Glomerular visceral epithelial cell (primary cell): ENCODE data around the gene PPM1F.

Source experiments
- DNase-seq: peaks from one replicate; pipeline ENCODE4 v3.0.0-alpha.2; 2016; ENCODE audit errors: extremely low spot score

The PPM1F gene

GRCh38 chr22:21975854-21976345 is 23.3 kb upstream of the PPM1F start:
- DNase-seq = no peak

DNA sequence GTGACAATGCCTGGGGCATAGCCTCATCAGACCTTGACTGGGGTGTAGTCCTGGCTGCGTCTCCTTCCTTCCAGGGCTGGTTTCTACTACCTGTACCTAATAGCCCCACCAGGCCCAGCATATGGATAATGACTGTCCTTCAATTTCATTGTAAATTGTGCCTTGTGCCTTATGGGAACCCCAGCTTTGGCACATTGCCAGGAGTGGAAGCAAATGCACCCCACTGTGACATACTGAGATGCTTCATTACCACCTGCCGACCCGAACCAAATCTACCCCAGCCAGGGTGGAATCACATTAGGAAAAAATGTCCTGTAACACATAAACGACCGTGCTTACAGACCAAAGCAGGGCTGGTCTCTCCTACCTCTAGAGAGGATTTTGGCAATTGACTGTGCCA is 22.6 kb upstream of the PPM1F start:
- DNase-seq = no peak

DNA sequence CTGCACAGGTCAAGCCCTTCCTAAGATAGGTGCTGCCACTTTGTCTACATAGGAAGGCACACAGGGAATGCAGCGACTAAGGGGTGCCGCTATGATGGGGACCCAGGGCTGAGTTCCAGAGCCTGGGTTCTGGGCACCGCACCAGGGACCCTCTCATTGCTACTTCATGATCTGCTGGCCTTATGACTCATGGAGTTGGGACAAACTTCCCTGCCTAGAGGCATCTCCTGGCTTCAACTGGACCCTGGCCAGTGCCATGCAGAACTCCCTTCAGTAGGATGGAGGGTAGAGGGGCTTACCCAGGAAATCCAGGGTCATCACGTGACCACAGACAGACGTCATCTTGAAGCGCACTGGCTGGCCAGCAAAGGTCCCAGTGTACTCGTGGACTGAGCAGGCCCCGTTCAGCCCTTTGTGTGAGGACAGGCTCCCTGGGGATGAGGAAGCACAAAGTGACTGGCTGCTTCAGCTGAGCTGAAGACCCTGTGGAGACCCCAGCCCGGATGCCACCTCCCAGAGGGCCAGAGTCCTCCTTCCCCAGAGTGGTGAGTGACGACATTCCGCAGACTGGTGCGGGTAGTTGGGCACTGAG is 21.5 kb upstream of the PPM1F start:
- no peak for DNase-seq

DNA sequence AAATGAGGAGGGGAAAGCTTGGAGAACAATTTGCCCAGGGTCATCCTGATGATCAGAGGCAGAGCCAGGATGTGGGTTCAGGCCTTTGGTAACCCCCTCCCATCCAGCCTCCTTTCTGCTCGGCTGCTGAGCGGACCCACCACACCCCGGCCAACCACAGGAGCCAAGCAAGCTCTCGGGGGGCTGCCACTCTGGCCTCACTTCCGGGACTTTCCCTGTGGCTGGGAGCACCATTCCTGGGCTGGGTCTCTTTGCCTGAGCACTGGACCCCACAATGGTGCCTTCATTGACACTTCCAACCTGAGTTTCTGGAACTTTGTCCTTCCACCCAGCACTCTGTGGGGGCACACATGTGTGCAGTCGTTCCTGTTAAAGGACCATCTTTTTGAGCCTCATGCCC is 20.2 kb upstream of the PPM1F start:
- no peak for DNase-seq

GRCh38 chr22:21972293-21972779 is 19.7 kb upstream of the PPM1F start:
- peak; percentile 24 for DNase-seq

- no peak for DNase-seq
These were observed 19.2 kb upstream of the PPM1F start for GRCh38 chr22:21971858-21972275.

GRCh38 chr22:21970800-21971617 is 18.4 kb upstream of the PPM1F start:
- DNase-seq = no peak

- DNase-seq = no peak
These were observed 17.6 kb upstream of the PPM1F start for GRCh38 chr22:21970037-21970799.

DNA sequence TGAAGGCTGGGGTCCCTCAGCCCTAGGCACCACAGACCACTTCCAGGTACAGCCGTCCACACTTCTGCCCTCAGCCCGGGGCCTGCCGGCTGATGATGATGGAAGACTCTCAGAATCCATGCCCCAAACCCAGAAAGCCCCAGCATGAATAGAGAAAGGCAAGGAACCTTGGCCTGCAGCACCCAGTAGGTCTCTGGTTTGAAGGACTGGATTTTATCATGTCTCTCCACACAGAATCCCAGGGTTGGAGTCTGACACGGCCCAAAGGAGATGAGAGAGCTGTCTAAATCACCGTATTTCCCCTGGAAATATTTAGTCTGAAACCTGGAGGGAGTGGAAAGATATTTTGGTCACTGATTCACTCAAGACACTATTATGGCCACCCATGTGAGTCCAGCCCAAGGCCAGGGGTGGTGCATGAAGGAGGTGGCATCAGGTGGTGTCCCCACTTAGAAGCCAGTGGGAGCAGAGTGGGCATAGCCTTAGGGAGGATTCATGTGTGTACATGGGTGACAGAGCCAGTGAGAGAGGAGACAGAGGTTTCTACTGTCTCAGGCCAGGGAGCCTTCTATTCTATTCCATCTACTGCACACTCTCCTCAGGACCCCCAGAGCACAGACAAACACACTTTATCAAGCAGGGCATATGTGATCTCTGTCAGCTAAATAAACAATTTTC is 15.9 kb upstream of the PPM1F start:
- DNase-seq = no peak

DNA sequence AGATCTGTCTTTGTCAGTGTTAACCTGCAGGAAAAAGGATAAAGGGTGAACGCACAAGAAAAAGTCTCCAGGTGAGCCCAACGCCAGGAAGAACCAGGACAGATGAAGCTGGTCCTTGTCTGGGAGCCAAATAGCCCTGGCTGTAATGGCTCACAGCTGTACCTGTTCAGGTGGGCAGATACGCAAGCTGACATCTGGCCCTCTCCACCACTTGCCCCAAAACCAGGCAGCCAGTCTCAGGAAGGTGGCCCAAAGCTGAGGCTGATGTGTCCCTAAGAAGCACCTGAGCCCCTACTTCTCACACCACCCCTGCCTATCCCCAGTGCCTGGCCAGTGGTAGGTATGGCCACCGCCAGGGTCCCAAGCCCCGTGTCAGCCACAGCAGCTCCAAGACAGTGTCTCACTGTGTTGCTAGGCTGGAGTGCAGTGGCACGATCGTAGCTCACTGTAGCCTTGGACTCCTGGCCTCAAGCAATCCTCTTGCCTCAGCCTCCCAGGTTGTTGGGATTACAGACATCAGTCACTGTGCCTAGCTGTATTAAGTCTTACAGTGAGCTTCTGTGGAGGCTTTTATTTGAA is 15.1 kb upstream of the PPM1F start:
- no peak for DNase-seq

DNA sequence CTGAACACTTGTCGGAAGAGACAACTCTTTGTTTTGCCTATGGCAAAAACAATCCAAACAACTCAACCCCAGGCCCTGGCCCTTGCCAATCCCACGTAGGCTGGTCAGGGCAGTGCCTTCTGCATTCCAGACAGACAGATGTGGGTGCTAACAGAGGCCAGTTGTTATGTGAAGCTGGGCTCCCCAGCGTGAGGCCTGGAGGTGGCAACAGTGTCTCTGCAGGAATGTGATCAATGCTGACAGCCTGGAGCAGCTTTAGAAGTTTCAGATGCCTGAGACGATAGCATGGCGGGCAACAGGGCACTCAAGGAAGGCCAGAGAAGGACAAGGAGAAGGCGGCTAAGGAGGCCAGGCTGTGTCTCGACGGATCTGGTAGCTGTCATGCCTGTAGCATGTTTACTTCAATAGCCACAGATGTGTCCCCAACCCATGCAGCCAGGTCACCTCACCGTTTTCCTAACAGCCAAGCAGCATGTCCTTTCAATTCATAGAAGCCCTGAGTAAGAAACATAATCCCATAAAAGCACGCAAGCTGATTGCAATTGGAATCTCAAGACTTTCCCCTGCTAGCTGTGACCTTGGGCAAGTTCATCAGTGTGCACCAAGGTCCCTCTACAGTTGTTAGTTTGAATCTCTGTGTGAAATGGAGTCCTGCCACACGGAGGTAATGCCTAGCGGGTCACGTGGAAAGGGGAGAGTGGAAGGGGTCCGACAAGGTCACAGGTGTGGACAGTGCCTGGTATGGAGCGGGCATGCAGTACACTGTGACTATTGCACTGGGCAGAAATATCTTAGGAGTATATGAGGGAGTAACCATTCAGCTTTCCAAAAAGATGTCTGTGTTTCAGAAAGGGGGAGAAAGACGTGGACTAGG is 14.2 kb upstream of the PPM1F start:
- no peak for DNase-seq

GRCh38 chr22:21965762-21966288 is 13.2 kb upstream of the PPM1F start:
- DNase-seq = no peak

DNA sequence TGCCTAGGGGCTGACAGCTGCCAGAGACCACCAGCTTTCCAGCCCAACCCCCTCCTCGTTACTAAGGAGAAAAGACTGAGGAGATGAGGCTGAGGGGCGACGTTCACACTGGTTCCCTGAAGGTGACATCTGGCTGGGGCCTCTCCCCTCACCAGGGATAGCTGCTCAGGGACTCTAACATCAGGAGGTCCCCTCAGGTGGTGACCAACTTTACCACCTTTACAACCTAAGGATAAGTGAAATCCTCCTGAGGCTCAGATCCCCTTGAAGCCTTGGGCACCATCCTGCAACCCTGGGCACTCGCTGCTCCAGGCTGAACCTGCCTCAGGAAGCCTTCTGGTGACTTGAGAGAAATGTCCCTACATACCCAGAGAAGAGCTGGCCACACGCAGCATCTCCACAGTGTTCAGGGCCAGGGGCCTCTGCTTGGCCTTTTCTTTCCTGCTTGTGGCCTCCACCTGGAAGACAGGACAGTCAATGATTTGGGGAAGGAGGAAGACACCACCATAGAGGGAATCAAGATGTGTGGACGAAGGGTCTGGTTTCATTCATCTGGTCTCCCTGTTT is 12.4 kb upstream of the PPM1F start:
- no peak for DNase-seq

- DNase-seq = no peak
These were observed 11.6 kb upstream of the PPM1F start for GRCh38 chr22:21964234-21964633.

GRCh38 chr22:21963790-21964211 is 11.2 kb upstream of the PPM1F start:
- DNase-seq = no peak

DNA sequence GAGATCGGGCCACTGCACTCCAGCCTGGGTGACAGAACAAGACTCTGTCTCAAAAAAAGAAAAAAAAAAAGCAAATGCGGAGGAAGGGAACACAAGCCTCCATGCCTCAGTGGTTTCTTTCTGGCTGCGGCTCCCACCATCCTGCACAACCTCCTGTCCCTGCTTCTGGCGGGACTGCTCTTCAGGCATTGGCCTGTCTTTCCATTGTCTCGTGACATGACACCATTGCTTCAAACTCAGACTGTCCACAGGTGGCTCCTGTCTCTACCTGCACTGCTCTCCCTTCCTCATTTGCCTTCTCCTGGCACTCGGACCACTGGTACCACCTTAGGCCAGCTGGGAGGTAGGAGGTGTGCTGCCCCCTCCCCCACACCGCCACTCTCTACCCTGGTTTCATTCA is 10.6 kb upstream of the PPM1F start:
- DNase-seq = no peak

DNA sequence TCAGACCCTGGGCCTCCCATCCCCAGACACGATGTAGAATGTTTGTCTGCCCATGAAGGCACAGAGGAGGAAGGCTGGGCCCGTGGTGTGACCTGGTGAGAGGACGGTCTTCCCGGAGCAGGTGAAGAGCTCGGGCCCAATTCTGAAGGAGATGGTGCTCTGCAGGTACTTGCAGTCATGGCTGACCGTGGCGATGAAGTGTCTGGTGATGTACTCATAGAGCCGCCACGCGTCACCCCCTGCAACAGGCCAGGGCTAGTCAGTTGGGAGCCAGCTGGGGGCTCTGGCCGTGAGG is 10.0 kb upstream of the PPM1F start:
- no peak for DNase-seq

DNA sequence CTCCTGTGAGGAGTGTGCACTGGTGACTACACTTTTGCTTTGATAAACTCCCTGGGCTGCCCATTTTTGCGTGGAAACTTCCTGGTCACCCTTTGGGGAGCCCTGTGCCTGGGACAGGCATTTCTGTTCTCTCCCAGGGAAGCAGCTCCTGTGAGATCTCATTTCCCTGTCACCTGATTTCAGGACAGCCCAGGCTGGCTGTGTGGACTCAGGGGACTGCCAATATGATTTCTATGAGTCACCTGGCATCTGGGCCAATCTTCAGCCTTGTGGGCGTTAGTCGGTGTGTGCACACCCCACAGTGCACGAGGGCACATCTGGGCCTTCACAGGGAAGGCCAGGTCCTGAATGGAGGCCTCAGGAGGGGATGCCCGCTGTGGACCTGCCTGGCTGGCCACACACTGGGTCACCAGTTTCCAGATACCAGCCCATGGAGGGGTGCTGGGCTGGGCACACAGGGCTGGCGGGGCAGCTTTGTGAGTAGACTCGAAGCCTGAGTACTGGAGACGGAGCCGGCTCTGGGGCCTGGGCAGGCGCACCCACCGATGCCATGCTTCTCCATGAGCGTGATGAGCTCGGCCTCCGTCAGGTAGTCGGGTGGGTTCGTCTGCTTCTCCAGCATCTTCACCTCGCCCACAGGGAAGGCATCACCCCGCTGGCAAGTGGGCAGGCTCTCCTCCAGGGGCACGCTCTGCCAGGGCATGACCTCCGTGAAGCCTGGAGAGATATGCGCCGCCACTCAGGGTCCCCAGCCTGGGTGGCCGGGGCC is 9.4 kb upstream of the PPM1F start:
- peak; percentile 50 for DNase-seq

DNA sequence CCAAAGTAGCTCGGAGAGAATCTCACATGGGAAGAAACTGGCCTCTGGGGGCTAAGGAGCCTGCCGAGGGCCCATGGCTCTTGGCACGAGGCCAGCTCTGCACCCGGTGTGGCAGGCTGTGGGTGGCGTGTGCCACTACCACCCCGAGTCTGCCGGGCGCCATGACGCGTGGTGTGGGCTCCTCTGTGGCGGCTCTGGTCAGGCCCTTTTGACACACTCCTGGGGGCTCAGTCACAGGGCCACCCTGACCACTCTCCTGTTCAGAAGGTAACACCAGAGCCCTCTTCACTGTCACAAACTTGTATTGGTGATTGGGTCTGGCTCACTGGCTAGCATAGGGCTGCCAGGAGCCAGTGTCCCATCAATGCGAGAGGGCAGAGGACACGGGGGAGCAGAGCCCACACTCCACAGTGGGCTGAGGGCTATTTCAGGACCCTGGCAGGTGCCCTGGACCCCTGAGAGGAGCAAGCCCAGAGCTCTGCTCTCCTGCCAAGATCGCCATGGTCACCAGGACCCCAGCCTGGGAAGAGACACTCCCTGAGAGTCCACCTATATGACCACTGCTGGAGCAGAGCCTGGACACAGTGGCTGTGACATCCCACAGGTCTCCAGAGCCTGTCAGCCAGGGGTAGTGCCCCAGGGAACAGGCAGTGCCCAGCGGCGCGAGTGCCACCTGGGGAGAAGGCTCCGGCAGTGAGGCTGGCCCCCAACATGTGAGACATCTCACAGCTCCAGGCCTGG is 8.6 kb upstream of the PPM1F start:
- no peak for DNase-seq
